GM19452 (cell line): Measurements from ENCODE around the gene ADAM11.

Experiments used
- ATAC-seq: cut with Tn5 transposase; IDR thresholded peaks from one replicate; pipeline ENCODE4 v1.9.1; 2021; ENCODE audit not compliant: unreplicated experiment

Gene ADAM11

GRCh38 chr17:44757045-44757917 lies 1.5 kb upstream of the ADAM11 start:
- no peak for ATAC-seq

DNA sequence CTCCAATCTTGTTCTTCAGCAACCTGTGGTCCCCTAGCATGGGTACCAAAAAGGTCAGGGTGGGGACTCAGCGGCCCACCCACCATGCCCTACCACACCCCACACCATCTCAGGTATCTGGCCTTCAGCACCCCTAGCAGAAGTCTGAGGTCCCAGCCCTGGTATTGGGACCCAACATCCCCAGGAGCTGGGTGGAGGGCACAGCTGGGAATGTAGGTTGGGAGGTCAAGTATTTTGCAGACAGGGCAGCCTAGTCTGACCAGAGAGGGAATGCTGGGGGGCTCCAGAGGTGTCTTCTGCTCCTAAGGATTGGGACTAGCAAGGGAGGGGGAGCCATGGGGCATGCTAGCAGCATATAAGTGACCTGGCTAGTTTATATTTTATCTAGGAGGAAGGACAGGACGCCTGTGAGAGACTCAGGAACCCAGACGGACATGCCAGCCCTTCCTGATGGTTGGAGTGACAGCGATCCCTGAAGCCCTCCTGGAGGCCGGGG lies 822 bp upstream of the ADAM11 start:
- ATAC-seq, result no peak

- ATAC-seq, result no peak
These were observed 513 bp downstream of the ADAM11 start for GRCh38 chr17:44759086-44759915.

- no peak for ATAC-seq
These were observed 1.1 kb downstream of the ADAM11 start for GRCh38 chr17:44759916-44760243.

- ATAC-seq, result no peak
These were observed 1.9 kb downstream of the ADAM11 start for GRCh38 chr17:44760474-44761308.

- ATAC-seq, result no peak
These were observed 3.4 kb downstream of the ADAM11 start for GRCh38 chr17:44761932-44762810.

DNA sequence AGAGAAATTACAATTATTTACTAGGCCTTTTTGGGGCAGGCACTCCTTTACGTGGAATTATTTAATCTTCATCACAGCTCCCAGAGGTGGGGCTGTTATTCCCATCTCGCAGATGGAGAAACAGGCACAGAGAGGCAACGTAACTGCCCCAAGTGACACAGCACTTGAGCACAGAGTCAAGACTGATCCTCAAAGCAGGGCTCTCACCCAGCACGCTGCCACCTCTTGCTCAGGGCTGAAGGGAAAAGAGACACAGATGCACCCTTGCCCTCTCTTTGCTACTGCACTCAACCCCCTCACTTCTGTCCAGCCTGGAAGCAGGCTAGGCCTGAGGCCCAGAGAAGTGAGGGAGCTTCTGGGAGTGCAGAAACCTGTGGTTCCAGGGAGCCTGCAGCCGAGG lies 4.4 kb downstream of the ADAM11 start:
- ATAC-seq, result no peak

DNA sequence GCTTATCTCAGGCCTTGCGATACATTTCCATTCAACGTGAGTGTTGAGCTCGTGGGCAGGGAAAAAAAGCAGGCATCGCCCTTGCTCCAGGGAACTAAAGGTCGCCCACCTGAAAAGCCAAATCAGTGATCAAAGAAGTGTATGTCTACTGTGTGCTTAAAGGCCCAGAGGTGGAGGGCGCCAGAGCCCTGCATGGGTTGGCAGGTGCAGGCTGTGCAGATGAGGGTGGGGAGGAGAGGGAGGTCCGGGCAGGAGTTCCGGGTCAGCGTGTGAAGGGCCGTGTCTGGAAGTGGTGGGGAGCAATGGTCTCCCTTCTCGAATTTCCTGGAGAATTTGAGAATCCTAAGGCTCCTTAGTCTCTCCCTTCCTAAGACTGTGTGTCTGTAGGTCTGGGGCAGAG lies 7.2 kb downstream of the ADAM11 start:
- ATAC-seq, result no peak

- ATAC-seq, result no peak
These were observed 7.7 kb downstream of the ADAM11 start for GRCh38 chr17:44766409-44767038.

- ATAC-seq, result no peak
These were observed 8.7 kb downstream of the ADAM11 start for GRCh38 chr17:44767493-44767892.

DNA sequence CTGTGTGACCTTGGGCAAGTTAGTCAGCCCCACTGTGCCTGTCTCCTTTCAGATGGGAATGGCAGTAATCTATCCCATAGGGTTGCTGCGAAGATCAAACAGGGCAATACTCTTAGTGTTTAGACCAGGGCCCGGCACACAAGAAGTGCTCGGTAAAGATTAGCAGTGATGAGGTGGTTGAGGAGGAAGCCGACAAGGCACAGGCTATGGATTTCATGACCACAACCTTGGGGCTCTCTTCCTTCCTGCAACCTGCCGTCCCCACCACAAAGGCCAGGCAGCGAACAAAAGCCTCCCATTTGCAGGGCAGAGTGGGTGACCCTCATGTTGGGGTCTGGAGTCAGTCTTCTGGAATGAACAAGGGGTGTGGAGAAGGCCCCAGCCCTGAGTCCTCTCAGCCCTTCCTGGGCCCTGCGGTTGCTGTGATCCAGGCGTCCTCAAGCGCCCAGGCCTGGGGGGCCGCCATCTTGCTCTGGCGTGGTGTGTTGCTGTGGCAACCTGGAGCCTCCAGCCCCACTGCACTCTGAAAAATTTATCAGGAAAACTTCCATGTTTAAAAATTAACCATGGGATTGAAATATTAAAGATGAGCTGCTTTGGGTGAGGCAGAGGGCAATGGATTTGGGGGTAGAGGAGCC lies 9.8 kb downstream of the ADAM11 start:
- ATAC-seq, result no peak

DNA sequence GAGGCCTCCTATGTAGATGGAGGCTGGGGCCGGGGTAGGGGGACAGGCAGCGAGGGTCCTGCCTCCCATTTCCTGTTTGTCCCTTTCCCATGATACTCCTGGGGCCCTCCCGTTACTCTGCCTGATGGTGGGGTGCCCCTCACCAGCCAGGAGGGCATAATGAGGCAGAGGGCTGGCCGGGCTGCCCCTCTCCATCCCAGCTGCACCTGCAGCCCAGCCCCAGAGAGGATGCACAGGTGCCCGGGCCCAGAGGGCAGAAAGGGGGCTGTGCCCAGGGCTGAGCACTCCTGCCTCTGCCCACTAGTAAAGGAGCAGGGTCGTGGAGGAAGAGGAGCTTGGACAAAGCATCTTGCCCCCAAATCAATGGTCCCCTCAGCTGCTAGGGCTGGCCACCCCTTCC lies 10.4 kb downstream of the ADAM11 start:
- no peak for ATAC-seq

DNA sequence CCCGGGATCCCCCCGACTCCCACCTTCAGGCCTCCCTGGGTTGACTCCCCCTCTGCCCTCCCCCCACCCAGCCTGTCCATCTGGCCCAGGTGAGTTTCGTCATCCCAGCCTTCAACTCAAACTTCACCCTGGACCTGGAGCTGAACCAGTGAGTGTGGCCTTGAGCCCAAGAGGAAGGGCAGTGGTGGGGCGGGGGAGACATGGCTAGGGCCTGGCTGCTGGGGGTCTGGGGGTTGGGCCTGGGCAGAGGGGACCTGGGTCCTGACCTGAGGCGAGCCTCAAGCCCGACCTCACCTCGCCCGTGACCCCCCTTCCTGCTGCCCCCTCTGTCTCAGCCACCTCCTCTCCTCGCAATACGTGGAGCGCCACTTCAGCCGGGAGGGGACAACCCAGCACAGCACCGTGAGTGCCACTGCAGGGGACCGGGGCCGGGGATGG lies 10.9 kb downstream of the ADAM11 start:
- no peak for ATAC-seq

GRCh38 chr17:44770166-44770925 lies 11.6 kb downstream of the ADAM11 start:
- no peak for ATAC-seq

- ATAC-seq, result no peak
These were observed 13.7 kb downstream of the ADAM11 start for GRCh38 chr17:44772308-44773045.

DNA sequence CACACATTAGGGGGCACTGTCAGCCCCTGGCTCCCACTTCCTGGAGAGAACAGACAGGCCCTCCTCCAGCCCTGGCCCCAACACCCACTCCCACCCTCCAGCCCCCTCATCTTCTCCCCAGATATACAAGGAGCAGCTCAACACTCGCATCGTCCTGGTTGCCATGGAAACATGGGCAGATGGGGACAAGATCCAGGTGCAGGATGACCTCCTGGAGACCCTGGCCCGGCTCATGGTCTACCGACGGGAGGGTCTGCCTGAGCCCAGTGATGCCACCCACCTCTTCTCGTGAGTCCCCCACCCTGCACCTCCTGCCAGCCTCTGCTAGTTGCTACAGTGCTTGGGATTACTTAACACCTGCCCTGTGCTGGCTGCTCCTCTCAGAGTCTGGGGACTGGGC lies 14.4 kb downstream of the ADAM11 start:
- ATAC-seq, result no peak

DNA sequence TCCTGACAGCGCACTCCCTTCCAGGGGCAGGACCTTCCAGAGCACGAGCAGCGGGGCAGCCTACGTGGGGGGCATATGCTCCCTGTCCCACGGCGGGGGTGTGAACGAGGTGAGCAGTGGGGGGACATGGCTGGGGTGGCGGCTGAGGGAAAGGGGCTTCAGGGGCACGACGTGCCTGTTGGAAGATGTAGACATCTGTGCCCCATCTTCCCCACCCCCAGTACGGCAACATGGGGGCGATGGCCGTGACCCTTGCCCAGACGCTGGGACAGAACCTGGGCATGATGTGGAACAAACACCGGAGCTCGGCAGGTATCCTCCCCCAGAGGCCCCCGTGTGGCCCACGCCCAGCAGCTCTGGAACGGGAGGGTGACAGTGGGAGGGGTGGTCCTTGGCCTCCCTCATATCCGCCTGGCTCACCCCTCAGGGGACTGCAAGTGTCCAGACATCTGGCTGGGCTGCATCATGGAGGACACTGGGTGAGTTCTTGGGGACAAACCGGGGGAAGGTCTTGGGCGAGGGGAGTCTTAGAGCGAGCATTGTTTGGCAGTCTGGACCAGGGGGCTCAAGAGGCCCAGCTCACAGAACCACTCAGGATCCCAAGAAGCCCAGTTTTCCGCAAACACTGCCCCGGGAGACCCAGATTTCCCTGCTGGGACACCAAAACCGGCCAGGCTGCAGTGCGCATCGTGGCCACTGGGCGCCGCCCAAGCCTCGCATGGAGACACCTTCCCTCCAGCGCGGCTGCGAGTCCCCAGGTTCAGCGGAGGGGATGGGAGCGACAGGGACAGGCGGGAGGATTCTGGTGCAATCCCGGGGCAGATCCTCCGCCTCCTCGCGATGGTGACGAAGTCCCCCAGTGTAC lies 15.7 kb downstream of the ADAM11 start:
- ATAC-seq, result no peak
